ENCODE data around the gene BEND6.

DNA sequence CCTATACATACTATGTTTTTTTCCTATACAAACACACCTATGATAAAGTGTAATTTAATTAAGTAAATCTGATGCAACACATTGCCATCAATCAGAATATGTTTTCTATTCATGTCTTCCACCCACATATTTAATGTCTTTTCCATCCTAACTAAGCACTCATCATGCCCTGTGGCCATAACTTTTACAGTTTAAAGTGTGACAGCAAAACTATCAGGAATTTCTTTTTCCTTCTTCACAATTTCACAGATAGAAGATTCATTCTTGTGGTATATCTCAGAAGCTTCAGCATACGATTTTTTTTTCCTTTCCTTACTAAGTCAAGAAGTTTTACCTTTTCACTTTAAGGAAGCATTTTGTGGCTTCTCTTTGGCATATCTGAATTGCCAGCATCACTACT, 7.0 kb upstream of the BEND6 start:
- no peak for TF ChIP-seq CTCF (IDR thresholded peaks at IDR 0.05)
- TF ChIP-seq POLR2A (IDR thresholded peaks at IDR 0.05) = no peak
- TF ChIP-seq POLR2AphosphoS5 (IDR thresholded peaks at IDR 0.05; ENCODE audit: insufficient read depth in 1 of 2, low read depth in 1 of 2) = no peak

Measured in vagina (tissue), 2 donors.